OCI-LY7 (cell line): Measurements from ENCODE around the gene LPP. TPM values are rescaled to one million over a fixed set of nuclear protein-coding genes. Genes with fewer than 3 reads are reported as not detected.

Experiments
- BruUV-seq: library from RNA; stranded (reverse); fragments of 400-500 nt; replicated peaks from 2 replicates; lab custom pipeline; 2021; lab: Mats Ljungman, UMichigan
- CTCF ChIA-PET: fragments of 300-600 bp; sonication (Branson Sonifier 250); formaldehyde crosslinking; loops from one replicate; lab custom pipeline; 2022; ENCODE audit warnings: antibody characterized with exemption; ENCODE audit not compliant: unreplicated experiment; lab: Charles Lee
- POLR2A ChIA-PET: fragments of 300-600 bp; sonication (Branson Sonifier 250); formaldehyde crosslinking; loops from one replicate; lab custom pipeline; 2022; ENCODE audit warnings: antibody characterized with exemption; lab: Charles Lee
- DNase-seq: peaks from one replicate; pipeline ENCODE4 v3.0.0-alpha.2; 2015; ENCODE audit warnings: low spot score
- H2AFZ ChIP-seq: fragments of 200-600 bp; sonication (generic), shearing (Covaris generic); 2 replicates; pipeline ENCODE4 v1.6.1; 2014; ENCODE audit warnings: mild to moderate bottlenecking, antibody characterized with exemption, low read length, moderate library complexity
- H3K27ac ChIP-seq: fragments of 200-600 bp; sonication (generic); 2 replicates; pipeline ENCODE4 v1.5.1; 2014; ENCODE audit warnings: mixed run types, low read depth, mild to moderate bottlenecking, moderate library complexity, low read length, inconsistent platforms; ENCODE audit not compliant: poor library complexity, severe bottlenecking
- H3K36me3 ChIP-seq: fragments of 200-600 bp; sonication (generic); 2 replicates; pipeline ENCODE4 v1.6.1; 2014; ENCODE audit warnings: mild to moderate bottlenecking, antibody characterized with exemption, low read length, moderate library complexity, mixed read lengths; ENCODE audit not compliant: insufficient read depth
- H3K4me1 ChIP-seq: fragments of 200-600 bp; sonication (generic); 2 replicates; pipeline ENCODE4 v1.5.1; 2014; ENCODE audit warnings: mild to moderate bottlenecking, low read length; ENCODE audit not compliant: insufficient read depth, poor library complexity, severe bottlenecking
- H3K4me2 ChIP-seq: fragments of 200-600 bp; sonication (generic); 2 replicates; pipeline ENCODE4 v1.6.1; 2014; ENCODE audit warnings: mild to moderate bottlenecking, low read length
- H3K4me3 ChIP-seq: fragments of 200-600 bp; sonication (generic); 2 replicates; pipeline ENCODE4 v1.5.1; 2014; ENCODE audit warnings: mild to moderate bottlenecking, low read depth, low read length; ENCODE audit not compliant: poor library complexity, severe bottlenecking
- H3K79me2 ChIP-seq: fragments of 200-600 bp; sonication (generic); 2 replicates; pipeline ENCODE4 v1.6.1; 2016; ENCODE audit warnings: low read depth, mild to moderate bottlenecking, low read length, moderate library complexity, mixed read lengths; ENCODE audit not compliant: insufficient read depth
- H3K9me2 ChIP-seq: fragments of 200-600 bp; sonication (generic); 2 replicates; pipeline ENCODE4 v1.6.1; 2016; ENCODE audit warnings: mild to moderate bottlenecking, low read length, mixed read lengths; ENCODE audit not compliant: insufficient read depth
- H3K9me3 ChIP-seq: fragments of 200-600 bp; sonication (generic); 2 replicates; pipeline ENCODE4 v1.6.1; 2014; ENCODE audit warnings: mild to moderate bottlenecking, mixed run types, low read length, mixed read lengths
- H4K20me1 ChIP-seq: fragments of 200-600 bp; sonication (generic); 2 replicates; pipeline ENCODE4 v1.6.1; 2014; ENCODE audit warnings: mild to moderate bottlenecking, antibody characterized with exemption, low read length, moderate library complexity, mixed read lengths; ENCODE audit not compliant: insufficient read depth
- EZH2phosphoT487 ChIP-seq: fragments of 200-600 bp; sonication (generic); IDR thresholded peaks from 2 replicates; pipeline ENCODE4 v1.6.1; 2018; ENCODE audit warnings: low read depth, borderline replicate concordance, mild to moderate bottlenecking, mixed run types, antibody characterized with exemption, low read length, moderate library complexity, mixed read lengths
- intact Hi-C: fragments of 100-400 bp; cut with micrococcal nuclease; formaldehyde crosslinking; loops from one replicate; pipeline ENCODE4 v1.10.0; 2022; ENCODE audit not compliant: unreplicated experiment
- total RNA-seq, 2 experiments: library from RNA; depleted of rRNA in 1 of 2; stranded (reverse); fragments of >200 nt in 1 of 2; shearing (Covaris generic) in 1 of 2; gene quantifications; 2 replicates each; pipeline ENCODE4 v1.2.3, GENCODE V29; 2014 to 2022
- TF ChIP-seq, protein P1 (sequence below): fragments of 200-600 bp; sonication (generic); conservative IDR thresholded peaks from 2 replicates; pipeline ENCODE4 v1.5.1; 2014; ENCODE audit warnings: mild to moderate bottlenecking, antibody characterized with exemption, low read length, moderate library complexity, mixed read lengths

LPP gene
- total RNA-seq, 2 experiments from 2014 or later = 10.9 to 119 TPM

DNA sequence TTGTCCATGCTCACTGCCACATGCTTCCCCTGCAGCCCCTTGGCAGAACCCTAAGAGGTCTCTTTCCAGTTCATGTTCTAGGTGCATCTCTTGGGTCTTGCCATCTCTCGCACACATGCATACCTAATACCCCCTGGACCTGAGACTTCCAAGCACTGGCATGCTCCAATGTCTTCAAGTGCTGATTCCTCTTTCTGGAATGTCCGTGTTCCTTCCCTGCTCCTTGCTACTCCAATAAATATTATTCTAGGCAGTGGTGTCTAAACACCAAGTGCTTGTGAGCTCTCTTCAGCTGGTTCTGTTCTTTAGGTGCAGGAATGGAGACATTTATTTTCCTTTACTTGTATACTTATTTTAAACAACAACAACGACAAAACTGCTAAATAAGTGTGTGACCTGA is 370.1 kb downstream of the LPP start:
- no peaks in the 10 kb centered on the region for H3K9me3 ChIP-seq
- no TSS peak for BruUV-seq
- no peak overlapping the region for H3K4me3 ChIP-seq
- intact Hi-C loops = no loop called here
- no peaks in the 10 kb centered on the region for H4K20me1 ChIP-seq
- no peak overlapping the region for H3K4me2 ChIP-seq
- no peak overlapping the region for H2AFZ ChIP-seq
- no peaks in the 10 kb centered on the region; the same call in 1 of the 2 replicates for H3K36me3 ChIP-seq
- ChIA-PET CTCF (no interaction called here), POLR2A (interaction anchor here (0.7 to 1.0 kb wide), 3 partner anchors 9 to 134 kb away, joined by 3 to 4 read pairs (median 3); no protein-coding TSS in a partner anchor)
- no peak overlapping the region for H3K27ac ChIP-seq
- 0 out of 2 replicates have a peak, but pooled peaks cover under 1% of the 10 kb centered on the region for H3K9me2 ChIP-seq
- H3K4me1 ChIP-seq = no peaks in the 10 kb centered on the region
- TF ChIP-seq EZH2phosphoT487 = no peak
- TF ChIP-seq, protein P1, sequence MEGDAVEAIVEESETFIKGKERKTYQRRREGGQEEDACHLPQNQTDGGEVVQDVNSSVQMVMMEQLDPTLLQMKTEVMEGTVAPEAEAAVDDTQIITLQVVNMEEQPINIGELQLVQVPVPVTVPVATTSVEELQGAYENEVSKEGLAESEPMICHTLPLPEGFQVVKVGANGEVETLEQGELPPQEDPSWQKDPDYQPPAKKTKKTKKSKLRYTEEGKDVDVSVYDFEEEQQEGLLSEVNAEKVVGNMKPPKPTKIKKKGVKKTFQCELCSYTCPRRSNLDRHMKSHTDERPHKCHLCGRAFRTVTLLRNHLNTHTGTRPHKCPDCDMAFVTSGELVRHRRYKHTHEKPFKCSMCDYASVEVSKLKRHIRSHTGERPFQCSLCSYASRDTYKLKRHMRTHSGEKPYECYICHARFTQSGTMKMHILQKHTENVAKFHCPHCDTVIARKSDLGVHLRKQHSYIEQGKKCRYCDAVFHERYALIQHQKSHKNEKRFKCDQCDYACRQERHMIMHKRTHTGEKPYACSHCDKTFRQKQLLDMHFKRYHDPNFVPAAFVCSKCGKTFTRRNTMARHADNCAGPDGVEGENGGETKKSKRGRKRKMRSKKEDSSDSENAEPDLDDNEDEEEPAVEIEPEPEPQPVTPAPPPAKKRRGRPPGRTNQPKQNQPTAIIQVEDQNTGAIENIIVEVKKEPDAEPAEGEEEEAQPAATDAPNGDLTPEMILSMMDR = no peak
- no peak for DNase-seq
- H3K79me2 ChIP-seq = no peaks in the 10 kb centered on the region

DNA sequence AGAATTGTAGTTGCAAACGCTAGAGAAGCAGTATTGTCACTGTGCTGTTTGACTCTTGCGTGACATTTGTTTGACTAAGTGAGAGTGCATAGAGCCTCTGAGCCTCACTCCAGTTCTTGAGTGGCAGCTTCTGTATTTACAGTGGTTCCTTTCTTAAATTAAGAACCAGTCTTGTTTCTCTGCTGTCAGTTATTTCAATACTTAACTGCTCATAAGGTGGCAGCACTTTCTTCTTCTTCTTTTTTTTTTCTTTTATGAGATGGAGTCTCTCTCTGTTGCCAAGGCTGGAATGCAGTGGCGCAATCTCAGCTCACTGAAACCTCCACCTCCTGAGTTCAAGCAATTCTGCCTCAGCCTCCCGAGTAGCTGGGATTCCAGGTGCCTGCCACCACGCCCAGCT is 372.1 kb downstream of the LPP start:
- Histone ChIP-seq H4K20me1 (no peaks in the 10 kb centered on the region), H3K9me3 (no peaks in the 10 kb centered on the region), H3K36me3 (no peaks in the 10 kb centered on the region; the same call in 1 of the 2 replicates), H2AFZ (no peak overlapping the region), H3K27ac (no peak overlapping the region), H3K4me2 (no peak overlapping the region), H3K4me3 (no peak overlapping the region), H3K79me2 (no peaks in the 10 kb centered on the region), H3K4me1 (no peaks in the 10 kb centered on the region), H3K9me2 (0 out of 2 replicates have a peak, but pooled peaks cover 3% of the 10 kb centered on the region)
- POLR2A ChIA-PET = no interaction called here
- TF ChIP-seq, protein P1 = 0 out of 2 replicates have a peak, but pooled peaks have one; percentile 22
- TF ChIP-seq EZH2phosphoT487 = no peak
- intact Hi-C loops = no loop called here
- CTCF ChIA-PET = no interaction called here
- DNase-seq = no peak
- no TSS peak for BruUV-seq

DNA sequence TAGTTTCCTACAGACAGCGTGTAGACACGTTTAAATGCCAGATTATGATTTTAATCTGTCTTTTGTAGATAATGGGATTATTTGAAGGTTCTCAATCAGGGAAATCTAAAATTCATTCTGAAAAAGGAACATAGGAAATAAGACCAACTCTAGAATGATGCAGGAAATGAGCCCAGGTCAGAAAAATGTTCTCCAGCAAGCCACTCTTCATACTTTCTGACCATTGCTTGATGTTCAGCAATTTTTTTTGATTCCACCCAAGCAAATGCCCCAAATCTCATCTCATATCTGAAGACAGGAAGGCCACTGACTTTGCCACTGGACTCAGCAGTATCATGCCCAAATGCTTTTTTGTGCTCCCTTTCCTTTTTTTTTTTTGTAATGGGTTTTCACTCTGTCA is 373.4 kb downstream of the LPP start:
- TF ChIP-seq, protein P1 = no peak
- no peak for TF ChIP-seq EZH2phosphoT487
- POLR2A ChIA-PET = interaction anchor here (0.9 kb wide), 1 partner anchor 20 kb away, joined by 6 read pairs; no protein-coding TSS in a partner anchor
- H3K9me2 ChIP-seq = 0 out of 2 replicates have a peak, but pooled peaks cover 3% of the 10 kb centered on the region
- H3K79me2 ChIP-seq = no peaks in the 10 kb centered on the region
- no peak overlapping the region for H3K4me3 ChIP-seq
- no peaks in the 10 kb centered on the region for H3K9me3 ChIP-seq
- no peaks in the 10 kb centered on the region for H3K4me1 ChIP-seq
- no peak for DNase-seq
- CTCF ChIA-PET = no interaction called here
- no TSS peak for BruUV-seq
- no peak overlapping the region for H3K27ac ChIP-seq
- H3K4me2 ChIP-seq = no peak overlapping the region
- H3K36me3 ChIP-seq = no peaks in the 10 kb centered on the region; the same call in 1 of the 2 replicates
- H4K20me1 ChIP-seq = no peaks in the 10 kb centered on the region
- intact Hi-C loops = no loop called here
- no peak overlapping the region for H2AFZ ChIP-seq
